Nephron progenitor cell (in vitro differentiated cells): ENCODE data around the gene STOML2.
A peak's percentile ranks its signal among the peaks of the same experiment; 100 is the strongest.

Experiments used
- DNase-seq: peaks from one replicate; pipeline ENCODE4 v3.0.0; 2021
- H3K27ac Mint-ChIP-seq: 2 replicates; pipeline ENCODE4 v1.8.0; 2021; ENCODE audit warnings: mild to moderate bottlenecking, moderate library complexity, mixed read lengths
- H3K27me3 Mint-ChIP-seq: 2 replicates; pipeline ENCODE4 v1.8.0; 2021; ENCODE audit warnings: mild to moderate bottlenecking, low read depth, mixed read lengths; ENCODE audit not compliant: poor library complexity
- H3K36me3 Mint-ChIP-seq: 2 replicates; pipeline ENCODE4 v1.8.0; 2021; ENCODE audit warnings: low read depth, mixed read lengths
- H3K4me1 Mint-ChIP-seq: 2 replicates; pipeline ENCODE4 v1.8.0; 2021; ENCODE audit warnings: mixed read lengths
- H3K4me3 Mint-ChIP-seq: 2 replicates; pipeline ENCODE4 v1.8.0; 2021; ENCODE audit warnings: mild to moderate bottlenecking, moderate library complexity, mixed read lengths
- H3K9me3 Mint-ChIP-seq: 2 replicates; pipeline ENCODE4 v1.8.0; 2021; ENCODE audit warnings: mild to moderate bottlenecking, moderate library complexity, mixed read lengths
- CTCF ChIP-seq: fragments of 200-600 bp; sonication (generic); IDR thresholded peaks from 2 replicates; pipeline ENCODE4 v1.5.0; 2021; ENCODE audit warnings: antibody characterized with exemption

Gene STOML2

GRCh38 chr9:35051069-35051967 is 51.6 kb downstream of the STOML2 start:
- peak; percentile 59 for DNase-seq
- no peaks in the 10 kb centered on the region for H3K27me3 Mint-ChIP-seq
- peaks cover 86% of the 10 kb centered on the region for H3K36me3 Mint-ChIP-seq
- peak; percentile 63 for TF ChIP-seq CTCF
- H3K27ac Mint-ChIP-seq: peak overlapping the region; percentile 0
- no peaks in the 10 kb centered on the region for H3K4me1 Mint-ChIP-seq
- H3K9me3 Mint-ChIP-seq: peaks cover 4% of the 10 kb centered on the region
- H3K4me3 Mint-ChIP-seq: no peak overlapping the region
